ENCODE measurements around the gene MXI1. TPM values are rescaled to one million over a fixed set of nuclear protein-coding genes. Genes with fewer than 3 reads are reported as not detected.

The MXI1 gene
- total RNA-seq, 3 donors from 2014 or later = 75.4 to 137 (median 79.5) TPM

GRCh38 chr10:110221044-110221720 is 13.8 kb downstream of the MXI1 start:
- DNase-seq (ENCODE audit: low spot score in 2 of 2) = no peak
- no peaks in the 10 kb centered on the region for H3K4me1 ChIP-seq
- intact Hi-C loops (cut with DNase I; ENCODE audit: low total_unique reads) = no loop called here
- H3K27me3 ChIP-seq = no peaks in the 10 kb centered on the region
- no peak for TF ChIP-seq POLR2AphosphoS5 (IDR thresholded peaks at IDR 0.05)
- TF ChIP-seq POLR2A (IDR thresholded peaks at IDR 0.05) = no peak
- TF ChIP-seq CTCF (IDR thresholded peaks at IDR 0.05) = no peak
- no peaks in the 10 kb centered on the region for H3K9me3 ChIP-seq
- H3K36me3 ChIP-seq = no peaks in the 10 kb centered on the region
- peak overlapping the region; percentile 31 to 63 (median 42) for H3K4me3 ChIP-seq
- H3K27ac ChIP-seq = peak overlapping the region; percentile 87 to 88

- Histone ChIP-seq H3K27ac (peak overlapping the region; percentile 87 to 88), H3K4me1 (no peaks in the 10 kb centered on the region), H3K36me3 (no peaks in the 10 kb centered on the region), H3K9me3 (no peaks in the 10 kb centered on the region), H3K4me3 (peak overlapping the region; percentile 31 to 63 (median 42)), H3K27me3 (no peaks in the 10 kb centered on the region)
- peak; percentile 68 to 76 for DNase-seq (ENCODE audit: low spot score in 2 of 2)
- intact Hi-C loops (cut with DNase I; ENCODE audit: low total_unique reads) = no loop called here
- TF ChIP-seq POLR2AphosphoS5 (IDR thresholded peaks at IDR 0.05) = peak in 2 of 3 donors; percentile 57 to 59
- TF ChIP-seq CTCF (IDR thresholded peaks at IDR 0.05) = peak in 1 of 3 donors; percentile 12
- TF ChIP-seq POLR2A (IDR thresholded peaks at IDR 0.05) = no peak
Observed at GRCh38 chr10:110221721-110222261, 14.4 kb downstream of the MXI1 start.

GRCh38 chr10:110222641-110223297 is 15.4 kb downstream of the MXI1 start:
- no peak for DNase-seq (ENCODE audit: low spot score in 2 of 2)
- Histone ChIP-seq H3K27ac (peak overlapping the region; percentile 87 to 88), H3K27me3 (no peaks in the 10 kb centered on the region), H3K36me3 (no peaks in the 10 kb centered on the region), H3K9me3 (no peaks in the 10 kb centered on the region), H3K4me3 (no peak overlapping the region), H3K4me1 (no peaks in the 10 kb centered on the region)
- intact Hi-C loops (cut with DNase I; ENCODE audit: low total_unique reads) = no loop called here
- TF ChIP-seq CTCF (IDR thresholded peaks at IDR 0.05) (no peak), POLR2AphosphoS5 (IDR thresholded peaks at IDR 0.05) (no peak), POLR2A (IDR thresholded peaks at IDR 0.05) (no peak)

GRCh38 chr10:110223298-110223925 is 16.0 kb downstream of the MXI1 start:
- Histone ChIP-seq H3K4me1 (no peaks in the 10 kb centered on the region), H3K27ac (peak overlapping the region in 1 of 2 donors; percentile 88), H3K4me3 (no peak overlapping the region), H3K36me3 (no peaks in the 10 kb centered on the region), H3K9me3 (no peaks in the 10 kb centered on the region), H3K27me3 (no peaks in the 10 kb centered on the region)
- intact Hi-C loops (cut with DNase I; ENCODE audit: low total_unique reads) = no loop called here
- TF ChIP-seq CTCF (IDR thresholded peaks at IDR 0.05) (no peak), POLR2AphosphoS5 (IDR thresholded peaks at IDR 0.05) (no peak), POLR2A (IDR thresholded peaks at IDR 0.05) (no peak)
- no peak for DNase-seq (ENCODE audit: low spot score in 2 of 2)
